IPS-NIHi11 (cell line): ENCODE results near the gene KLHL3.

Source experiments
- DNase-seq: peaks from one replicate; pipeline ENCODE4 v3.0.0; 2012; ENCODE audit warnings: mixed read lengths, low spot score

KLHL3 gene

DNA sequence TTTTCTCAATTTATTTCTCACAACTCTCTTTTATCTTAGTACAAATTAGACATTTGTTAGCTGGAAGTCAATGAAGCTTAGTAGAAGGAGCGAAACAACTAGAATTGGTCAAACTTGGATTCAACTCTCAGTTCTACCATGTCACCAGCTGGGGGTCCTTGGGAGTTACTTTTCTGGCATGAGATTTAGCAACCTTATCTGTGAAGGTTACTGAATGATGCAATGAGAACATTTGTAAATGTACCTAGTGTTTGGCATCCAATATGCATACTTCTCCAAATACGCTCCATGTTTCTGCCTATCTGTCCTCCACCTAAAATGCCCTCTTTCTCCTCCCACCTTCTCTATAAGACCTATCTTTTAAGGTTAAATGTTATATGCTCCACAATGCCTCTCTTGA lies 12.0 kb upstream of the KLHL3 start:
- DNase-seq, result no peak

DNA sequence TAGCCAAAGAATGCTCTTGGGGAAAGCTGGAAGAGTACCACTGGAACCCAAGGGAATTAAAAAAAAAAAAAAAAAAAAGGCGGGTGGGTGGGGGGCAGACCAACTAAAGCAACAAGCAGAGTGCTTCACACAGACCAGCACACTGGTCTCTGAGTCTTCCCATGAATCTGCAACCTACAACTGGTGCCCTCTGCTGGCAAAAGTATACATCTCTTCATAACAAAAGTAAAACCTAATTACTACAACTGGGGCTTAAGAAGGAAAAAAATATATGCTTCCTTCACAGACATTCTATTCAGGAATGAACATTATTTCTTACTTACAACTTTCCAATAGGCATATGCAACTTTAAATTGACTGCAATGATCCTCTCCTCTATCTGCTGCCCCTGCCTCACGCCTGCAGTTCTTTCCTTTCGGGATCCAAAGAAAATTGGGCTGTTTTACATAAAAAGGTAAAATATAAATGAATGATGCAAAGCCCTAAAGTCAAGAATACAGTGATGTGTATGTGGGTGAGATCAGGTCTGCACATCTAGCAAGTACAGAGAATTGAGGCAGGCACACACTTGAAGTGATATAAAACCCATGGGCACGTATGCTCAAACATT lies 7.2 kb upstream of the KLHL3 start:
- peak; percentile 55 for DNase-seq

DNA sequence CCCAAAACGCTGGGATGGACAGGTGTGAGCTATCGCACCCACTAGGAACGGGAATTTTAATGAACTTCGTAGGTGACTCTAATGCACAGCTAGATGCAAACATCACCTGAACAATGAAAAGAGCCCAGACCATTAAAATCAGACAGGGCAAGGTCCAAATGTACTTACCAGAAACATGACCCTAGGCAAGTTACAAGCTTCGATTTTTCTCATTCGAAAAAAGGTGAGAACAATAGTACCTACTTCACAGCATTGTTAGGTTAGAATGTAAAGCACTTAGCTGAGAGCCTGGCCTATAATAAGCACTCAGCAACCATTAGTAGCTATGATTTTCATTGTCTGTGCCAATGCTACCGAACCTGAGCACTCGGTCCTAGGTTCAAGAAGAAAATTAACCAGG lies 5.8 kb upstream of the KLHL3 start:
- no peak for DNase-seq

DNA sequence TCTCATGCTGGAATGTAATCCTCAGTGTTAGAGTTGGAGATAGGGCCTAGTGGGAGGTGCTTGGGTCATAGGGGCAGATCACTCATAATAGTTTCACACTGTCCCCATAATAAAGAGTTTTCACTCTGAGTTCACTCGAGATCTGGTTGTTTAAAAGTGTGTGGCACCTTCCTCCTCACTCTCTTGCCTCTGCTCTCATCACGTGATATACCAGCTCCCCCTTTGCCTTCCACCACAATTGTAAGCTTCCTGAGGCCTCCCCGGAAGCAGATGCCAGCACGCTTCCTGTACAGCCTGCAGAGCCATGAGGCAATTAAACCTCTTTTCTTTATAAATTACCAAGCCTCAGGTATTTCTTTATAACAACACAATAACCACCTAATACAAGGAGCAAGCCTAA lies 3.8 kb upstream of the KLHL3 start:
- no peak for DNase-seq

DNA sequence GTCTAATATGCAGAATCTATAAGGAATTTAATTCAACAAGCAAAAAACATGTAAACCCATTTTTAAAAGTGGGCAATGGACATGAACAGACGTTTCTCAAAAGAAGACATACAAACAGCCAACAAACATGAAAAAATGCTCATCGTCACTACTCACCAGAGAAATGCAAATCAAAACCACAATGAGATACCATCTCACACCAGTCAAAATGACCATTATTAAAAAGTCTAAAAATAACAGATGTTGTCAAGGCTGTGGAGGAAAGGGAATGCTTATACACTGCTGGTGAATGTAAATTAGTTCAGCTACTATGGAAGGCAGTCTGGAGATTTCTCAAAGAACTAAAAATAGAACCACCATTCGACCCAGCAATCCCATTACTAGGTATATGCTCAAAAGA lies 3.1 kb upstream of the KLHL3 start:
- no peak for DNase-seq

DNA sequence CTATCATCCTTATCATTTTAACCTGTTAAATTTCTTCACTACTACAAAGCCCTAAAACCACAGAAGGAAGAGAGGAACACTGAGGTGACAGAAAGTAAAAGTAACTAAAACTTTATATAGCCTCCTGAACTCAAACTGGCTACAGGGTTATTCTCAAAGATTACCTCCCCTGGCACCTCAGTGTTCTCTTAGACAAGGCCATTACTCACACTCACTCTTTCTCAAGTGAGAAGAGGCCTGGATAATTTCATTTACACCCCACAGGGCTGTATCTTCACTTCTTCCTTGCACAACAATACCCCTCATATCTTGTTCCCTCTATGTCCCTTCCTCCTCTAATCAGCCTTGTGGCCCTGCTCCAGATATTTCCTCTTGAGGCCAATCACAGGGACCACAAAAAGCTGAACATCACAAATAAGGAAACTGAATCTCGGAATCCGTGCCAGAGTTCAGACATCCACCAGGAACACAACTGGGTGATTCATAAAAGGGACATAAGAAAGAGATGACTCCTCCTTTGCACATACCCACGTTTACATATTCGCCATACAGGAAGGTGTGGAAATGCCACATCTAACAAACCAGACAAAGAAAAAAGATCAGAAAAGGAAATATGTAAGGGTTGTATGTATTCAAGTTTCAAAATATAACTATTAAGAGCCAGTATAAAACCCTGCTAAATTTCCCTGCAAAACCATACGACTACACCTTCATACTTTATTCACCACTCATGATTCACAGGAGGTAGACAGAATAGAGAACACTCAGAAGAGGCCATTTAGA lies 1.7 kb upstream of the KLHL3 start:
- DNase-seq, result no peak

DNA sequence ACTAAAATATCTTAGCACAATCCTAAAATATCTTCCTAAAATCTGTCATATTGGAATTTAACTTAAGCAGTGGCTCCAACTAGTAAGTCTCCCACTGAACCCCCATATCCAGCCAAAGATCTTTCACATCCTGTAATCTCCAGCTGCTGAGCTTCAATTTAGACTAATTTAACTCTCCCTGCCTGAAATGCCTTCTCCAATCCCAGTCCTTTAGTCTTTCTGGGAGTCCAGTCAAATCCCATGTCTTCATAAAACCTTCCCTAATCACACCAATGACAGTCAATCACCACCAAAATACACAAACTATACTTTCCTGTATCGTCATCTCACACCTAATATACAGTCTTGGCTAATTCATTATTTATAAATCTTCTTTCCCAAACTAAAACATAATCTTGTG lies 607 bp upstream of the KLHL3 start:
- DNase-seq, result no peak

DNA sequence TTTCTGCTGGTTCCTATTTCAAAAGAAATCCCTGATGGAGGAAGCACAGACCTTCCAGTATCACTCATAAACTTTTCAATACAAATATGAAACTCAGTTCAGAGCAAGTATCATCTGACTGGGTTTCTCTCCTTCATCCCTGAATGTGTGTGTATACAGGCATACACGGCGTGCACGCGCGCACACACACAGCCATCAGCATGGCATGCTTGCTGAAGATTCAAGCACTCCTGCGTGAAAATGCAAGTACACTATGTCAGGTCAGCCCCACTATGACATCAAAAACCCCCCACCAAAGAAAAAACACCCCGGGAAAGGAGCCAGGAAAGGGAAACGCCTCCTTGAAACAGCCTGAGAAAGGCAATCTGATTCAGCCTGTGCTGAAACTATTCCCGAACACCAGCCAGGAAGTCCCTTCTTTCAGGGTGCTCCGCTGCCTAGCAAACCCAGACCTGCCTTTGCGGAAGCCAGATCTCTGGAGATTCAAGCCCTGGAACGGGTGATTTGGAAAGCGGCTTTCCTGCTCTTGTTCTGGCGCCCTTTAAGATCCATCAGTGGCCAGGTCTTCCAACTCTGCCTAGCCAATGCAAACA lies 831 bp downstream of the KLHL3 start:
- DNase-seq, result no peak

DNA sequence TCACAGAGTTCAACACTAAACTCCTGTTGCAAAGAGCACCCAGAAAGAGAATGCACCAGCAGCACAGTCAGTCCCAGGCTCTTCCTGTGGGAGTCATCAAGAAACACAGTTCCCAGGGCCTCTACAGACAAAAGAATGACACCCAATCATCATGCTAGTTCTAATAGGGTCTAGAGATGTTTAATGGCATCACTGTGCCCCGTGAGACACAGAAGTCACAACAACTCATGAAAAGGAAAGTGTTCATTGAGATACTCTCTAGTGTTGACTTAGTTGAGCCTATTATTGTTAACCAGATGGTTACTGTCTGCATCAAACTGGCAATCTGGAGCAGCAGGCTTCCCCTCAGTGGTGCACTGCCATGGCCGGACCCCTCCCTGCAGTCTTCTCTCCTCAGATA lies 1.6 kb downstream of the KLHL3 start:
- no peak for DNase-seq

DNA sequence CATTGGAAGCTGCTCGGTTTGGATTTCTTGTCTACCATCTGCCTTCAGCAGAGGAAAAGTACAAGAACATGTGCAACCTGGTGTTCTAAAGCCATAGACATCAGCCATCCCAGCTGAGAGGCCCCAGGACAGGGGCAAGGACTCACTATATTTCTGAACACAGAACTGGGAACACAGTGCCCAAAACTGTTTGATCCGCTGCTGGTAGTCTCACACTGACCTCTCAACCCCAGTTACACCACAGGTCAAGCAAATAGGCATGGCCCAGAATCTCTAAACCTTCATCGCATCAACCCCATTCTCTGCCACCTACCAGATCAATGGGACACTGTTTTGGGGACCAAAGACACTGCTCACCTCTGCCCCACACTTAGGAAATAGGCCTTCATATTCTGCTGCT lies 2.0 kb downstream of the KLHL3 start:
- DNase-seq, result no peak

DNA sequence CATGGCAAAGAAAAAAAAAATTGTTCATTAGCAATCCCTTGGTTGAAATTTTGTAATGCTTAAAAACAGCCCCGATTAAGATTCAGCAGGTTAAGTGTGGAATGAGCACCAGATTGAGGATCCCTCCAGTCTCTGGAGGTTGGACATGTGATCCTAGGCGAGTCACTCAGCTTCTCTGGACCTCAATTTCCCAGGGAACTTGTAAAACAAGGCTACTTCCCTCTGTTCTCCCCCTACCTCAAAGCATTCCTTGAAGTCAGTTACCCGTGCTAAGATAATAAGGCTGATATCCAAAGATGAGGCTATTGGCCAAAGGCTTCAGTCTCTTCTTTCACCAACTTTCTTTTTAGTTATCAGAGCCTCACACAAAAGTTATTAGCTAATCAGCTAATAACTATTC lies 2.9 kb downstream of the KLHL3 start:
- DNase-seq, result no peak

DNA sequence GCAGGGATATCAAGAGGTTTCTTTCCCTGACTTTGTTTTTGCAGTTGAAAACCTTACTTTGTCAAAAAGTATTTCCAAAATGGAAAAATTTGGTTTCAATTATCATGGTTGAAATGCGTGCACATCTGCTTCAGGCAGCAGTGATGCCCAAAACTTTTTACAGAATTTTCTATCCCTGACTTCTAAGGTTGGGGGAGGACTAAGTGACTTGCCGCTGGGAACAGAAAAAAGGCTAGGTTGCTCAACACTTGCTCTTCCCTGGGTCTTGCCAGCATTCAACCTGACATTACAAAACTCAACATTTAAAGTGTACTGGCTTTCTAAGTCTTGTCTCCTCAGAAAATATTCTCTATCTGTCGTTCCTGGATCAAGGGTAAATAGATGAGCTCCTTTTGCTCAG lies 4.7 kb downstream of the KLHL3 start:
- no peak for DNase-seq

DNA sequence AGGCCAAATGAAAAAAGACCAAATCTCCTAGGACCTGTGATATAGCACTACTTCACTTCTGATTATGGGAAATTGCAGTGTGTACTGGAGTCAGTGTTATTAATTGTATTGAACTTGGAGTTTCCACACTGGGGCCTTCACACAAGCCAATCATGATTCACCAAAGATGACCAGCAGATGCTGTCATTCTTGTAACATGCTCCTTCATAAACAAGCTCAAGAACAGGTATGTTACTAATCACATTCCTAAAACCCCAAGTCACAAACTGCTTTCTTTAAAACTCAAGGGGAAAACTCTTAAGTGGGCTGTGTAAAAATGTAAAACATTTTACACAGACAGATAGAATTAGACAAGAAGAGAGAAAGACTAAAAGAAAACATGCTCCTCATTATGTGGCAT lies 5.6 kb downstream of the KLHL3 start:
- DNase-seq, result no peak

DNA sequence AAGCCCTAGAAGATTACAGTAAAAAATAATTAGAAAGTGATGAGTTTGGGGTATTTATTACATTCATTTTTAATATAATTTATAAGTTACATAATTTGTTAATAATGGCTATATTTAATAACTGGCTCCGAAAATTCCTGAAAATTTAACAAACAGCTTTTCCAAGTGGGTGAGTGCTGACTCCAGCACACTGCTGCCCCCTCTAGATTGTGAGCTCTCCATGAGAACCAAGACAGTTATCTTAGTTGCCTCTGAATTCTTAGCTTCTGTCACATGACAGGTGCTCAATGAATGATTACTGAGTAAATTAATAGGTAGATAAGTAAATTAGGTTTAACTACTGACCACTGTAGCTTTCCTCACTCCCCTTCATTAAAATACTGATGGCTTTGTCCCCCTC lies 7.8 kb downstream of the KLHL3 start:
- no peak for DNase-seq

DNA sequence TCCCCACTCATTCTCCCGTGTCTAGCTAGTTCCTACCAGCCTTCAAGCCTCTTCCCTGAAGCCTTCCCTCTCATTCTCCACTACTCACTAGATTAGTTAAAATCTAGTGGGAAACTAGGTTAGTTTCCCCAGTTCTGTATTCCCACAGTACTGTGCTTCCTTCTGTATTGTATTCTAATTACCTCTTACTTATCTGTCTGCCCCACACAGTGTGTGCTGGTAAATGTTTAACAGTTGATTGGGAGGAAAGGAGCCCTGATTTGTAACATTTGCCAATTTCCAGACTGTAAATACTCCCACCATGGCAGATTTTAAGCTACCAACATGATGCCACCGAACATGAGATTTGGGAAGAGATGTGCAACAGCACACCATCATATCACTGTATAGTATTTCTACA lies 8.3 kb downstream of the KLHL3 start:
- DNase-seq, result no peak

DNA sequence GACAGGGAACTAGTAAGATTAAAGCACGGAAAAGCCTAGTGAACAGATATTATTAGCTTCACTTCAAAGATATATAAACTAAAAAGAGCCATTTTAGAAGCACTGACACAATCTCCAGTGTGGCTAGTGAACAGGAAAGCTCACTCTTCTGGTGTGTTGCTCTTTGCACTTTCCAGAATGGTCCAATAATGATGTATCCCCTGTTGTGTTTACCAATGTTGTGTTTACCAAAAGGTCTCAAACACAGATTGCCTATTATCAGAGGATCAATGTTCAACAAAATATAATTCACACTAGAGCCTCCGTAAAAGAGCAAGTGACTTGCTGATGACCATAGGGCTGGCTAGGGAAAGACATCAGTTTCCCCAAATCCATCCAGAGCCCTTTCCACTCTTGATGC lies 11.6 kb downstream of the KLHL3 start:
- DNase-seq, result no peak

DNA sequence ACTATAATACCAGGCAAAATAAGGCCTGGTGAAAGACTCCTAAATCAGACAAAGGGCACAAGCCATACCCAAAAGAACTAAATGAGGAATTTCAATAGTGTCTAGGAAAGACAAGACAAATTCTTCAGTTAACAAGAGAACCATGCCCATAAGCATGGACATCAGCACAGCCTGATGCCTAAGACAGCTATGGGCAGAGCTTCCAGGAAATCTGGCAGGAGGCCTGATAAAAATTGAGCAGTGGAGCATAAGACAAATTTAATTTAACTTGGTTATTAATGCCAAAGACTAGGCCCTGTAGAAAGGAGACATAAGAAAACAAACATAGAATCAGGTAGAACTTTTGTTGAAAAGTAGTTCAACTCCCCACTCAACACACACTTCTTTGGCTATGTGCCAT lies 17.3 kb downstream of the KLHL3 start:
- no peak for DNase-seq

DNA sequence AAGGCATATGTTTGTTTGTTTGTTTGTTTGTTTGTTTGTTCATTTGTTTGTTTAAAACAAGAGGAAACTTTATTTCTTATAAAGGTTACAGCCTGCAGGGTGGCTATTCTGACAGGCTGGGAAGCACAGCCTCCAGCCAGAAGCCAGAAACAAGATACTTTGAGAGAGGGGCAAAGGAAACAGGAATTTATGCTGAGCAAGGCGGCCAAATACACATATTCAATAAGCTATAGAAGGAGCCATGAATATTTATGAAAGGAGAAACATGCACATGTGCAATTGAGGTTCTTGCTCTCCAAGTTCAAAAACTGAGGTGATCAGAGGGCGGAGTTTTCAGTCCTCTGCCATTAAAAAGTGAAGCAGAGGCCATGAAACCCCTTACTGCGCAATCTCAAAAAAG lies 19.6 kb downstream of the KLHL3 start:
- no peak for DNase-seq

DNA sequence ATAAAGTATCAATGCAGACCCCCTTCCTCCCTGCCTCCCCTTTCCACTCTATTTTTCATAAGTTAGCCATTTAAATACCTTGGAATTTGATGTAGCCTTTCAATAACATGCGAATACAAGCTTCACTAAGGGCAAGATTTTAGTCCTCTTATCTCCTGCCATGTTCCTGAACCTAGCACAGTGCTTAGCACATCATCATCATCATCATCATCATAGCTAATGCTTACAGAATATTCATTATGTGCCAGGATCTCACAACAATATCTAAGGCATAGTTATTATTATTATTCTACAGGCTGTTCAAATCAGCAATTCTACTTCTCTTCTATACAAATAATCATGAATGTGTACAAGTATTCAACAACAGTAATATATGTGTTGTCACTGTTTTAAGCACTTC lies 20.4 kb downstream of the KLHL3 start:
- DNase-seq, result no peak

DNA sequence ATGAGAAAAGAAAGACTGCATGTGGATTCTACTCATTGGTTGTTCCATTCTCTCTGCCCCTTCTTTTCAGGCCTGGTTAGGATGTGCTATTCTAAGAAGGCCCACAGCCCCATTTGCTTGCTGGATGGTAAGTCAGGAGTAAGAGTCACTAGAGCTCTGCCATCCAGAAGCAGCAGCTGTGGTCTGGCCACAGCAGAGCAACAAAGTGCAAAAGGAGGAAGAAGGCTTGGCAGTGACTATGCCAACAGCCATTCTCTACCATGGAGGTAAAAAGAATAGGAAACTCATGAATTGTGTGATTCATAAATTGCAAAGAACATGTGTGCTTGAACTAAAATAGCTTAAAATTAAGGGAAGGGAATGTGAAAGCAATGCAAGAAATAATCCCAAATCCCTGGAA lies 20.9 kb downstream of the KLHL3 start:
- no peak for DNase-seq

DNA sequence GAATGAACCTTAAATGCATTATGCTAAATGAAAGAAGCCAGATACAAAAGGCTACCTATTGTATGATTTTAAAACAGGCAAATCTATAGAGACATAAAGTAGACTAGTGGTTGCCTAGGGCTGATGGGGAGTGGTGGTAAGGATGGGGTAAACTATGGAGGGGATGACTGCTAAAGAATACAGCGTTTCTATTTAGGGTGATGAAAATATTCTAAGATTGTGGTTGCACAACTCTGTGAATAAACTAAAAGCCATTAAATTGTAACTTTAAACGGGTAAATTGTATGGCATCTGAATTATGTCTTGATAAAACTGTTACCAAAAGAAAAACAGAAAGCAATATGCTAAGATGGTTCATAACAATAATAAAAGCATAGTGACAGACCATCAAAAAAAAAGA lies 21.4 kb downstream of the KLHL3 start:
- DNase-seq, result no peak

DNA sequence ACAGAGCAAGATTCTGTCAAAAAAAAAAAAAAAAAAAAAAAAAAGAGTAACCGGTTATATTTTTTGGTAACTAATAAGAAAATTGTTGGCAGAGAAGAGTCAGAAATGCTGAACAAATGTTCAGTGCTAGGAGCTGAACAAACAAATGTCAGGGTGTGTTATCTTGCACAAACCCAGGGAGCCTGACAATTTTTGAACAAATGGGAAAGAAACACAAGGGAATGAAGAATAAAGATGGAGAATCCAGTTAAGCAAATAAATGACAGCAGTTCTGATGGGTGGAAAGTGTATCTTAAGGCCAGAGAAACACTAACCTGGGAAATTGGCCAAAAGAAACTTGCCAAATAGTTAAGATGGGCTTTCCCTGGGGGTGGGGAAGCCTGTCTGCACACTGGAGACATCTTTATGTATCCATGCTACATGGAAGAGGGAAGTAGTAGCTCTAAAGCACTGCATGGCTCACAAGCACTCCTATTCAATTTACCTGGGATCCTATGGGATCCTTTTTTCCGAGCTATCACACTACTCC lies 23.7 kb downstream of the KLHL3 start:
- no peak for DNase-seq

DNA sequence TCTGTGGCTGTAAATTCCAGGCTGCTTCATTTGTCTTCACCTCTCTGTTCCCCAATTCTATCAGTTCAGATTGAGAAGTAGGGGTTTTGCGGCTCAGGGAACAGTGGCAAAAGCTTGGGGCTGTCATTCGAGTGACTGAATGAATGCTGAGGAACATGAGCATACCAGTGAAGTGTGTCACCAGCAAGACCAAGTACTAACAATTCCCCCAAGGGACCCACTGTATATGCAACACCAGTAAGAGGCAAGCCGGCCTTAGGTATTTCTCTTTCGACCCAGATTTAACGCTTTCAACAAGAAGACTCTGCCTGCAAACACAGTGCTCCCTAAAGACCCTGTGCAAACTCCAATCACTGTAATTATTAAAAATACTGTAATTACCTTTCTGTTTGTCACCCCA lies 25.8 kb downstream of the KLHL3 start:
- no peak for DNase-seq
